ENCODE results near the gene ST8SIA4. TPM values are rescaled to one million over a fixed set of nuclear protein-coding genes. Genes with fewer than 3 reads are reported as not detected.

Gene ST8SIA4
- polyA plus RNA-seq, 3 donors = 12.4 to 36.4 (median 30.7) TPM

DNA sequence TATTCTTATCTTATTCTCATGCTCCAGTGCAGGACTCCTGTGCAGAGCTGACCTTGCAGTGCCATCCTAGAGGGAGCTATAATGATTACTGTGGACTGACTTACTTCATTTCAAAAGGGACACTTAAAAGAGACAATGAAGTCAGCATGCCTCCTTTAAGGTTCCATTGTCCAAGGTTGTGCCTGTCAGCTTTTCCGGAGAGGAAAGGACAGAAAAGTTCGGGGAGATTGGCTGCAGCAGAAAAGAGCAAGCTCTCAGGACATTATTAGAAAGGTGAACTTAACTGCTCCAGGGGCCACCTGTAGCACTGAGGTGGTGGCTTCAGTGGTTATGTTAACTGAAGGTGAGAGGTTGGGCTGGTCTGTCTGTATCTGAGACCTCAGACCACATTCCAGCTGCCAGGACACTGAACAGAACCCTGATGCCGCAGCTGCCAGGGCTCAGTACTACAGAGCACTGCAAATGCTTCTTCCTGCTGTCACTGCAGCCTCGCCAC lies 112.9 kb downstream of the ST8SIA4 start:
- Histone ChIP-seq H3K9ac (ENCODE audit: insufficient read depth, low read length, poor library complexity, severe bottlenecking) (no peak overlapping the region), H3K79me2 (ENCODE audit: insufficient read depth, low read length) (no peaks in the 10 kb centered on the region), H3K9me3 (replicated peaks in 1 of 2; ENCODE audit: control insufficient read depth in 1 of 2, insufficient read depth in 1 of 2, low read length in 2 of 2) (peaks cover 18 to 21% of the 10 kb centered on the region in 2 donors), H3K36me3 (replicated peaks in 1 of 2; ENCODE audit: control insufficient read depth in 1 of 2, insufficient read depth in 2 of 2, low read length in 2 of 2) (peaks cover 0 to 7% of the 10 kb centered on the region in 2 donors), H3K4me3 (replicated peaks in 1 of 3; ENCODE audit: low read depth in 2 of 3, low read length in 3 of 3) (peak overlapping the region in 1 of 3 experiments; percentile 8), H3K4me2 (replicated peaks; ENCODE audit: extremely low read depth, low read length, poor library complexity, severe bottlenecking) (peak overlapping the region; percentile 6), H3K27ac (ENCODE audit: low read depth in 1 of 2, low read length in 2 of 2) (peak overlapping the region in 1 of 2 donors; percentile 0), H2AFZ (ENCODE audit: insufficient read depth, low read depth, low read length, poor library complexity, severe bottlenecking) (peak overlapping the region; percentile 51), H3K27me3 (ENCODE audit: control insufficient read depth in 2 of 2, insufficient read depth in 2 of 2, low read length in 2 of 2) (no peaks in the 10 kb centered on the region), H4K20me1 (ENCODE audit: insufficient read depth, low read length) (no peaks in the 10 kb centered on the region), H3K4me1 (ENCODE audit: control insufficient read depth in 1 of 2, insufficient read depth in 2 of 2, low read length in 2 of 2) (peaks cover 10 to 12% of the 10 kb centered on the region in 2 donors)
- Mint-ChIP-seq H3K4me3 (no peak overlapping the region), H3K27me3 (ENCODE audit: low read depth in 3 of 3) (peaks cover 0 to 3% (median 0%) of the 10 kb centered on the region in 3 donors), H3K9me3 (peaks cover 11 to 27% (median 21%) of the 10 kb centered on the region in 7 donors), H3K36me3 (peaks cover 0 to 8% of the 10 kb centered on the region in 2 donors), H3K4me1 (peaks cover 15% of the 10 kb centered on the region), H3K27ac (peak overlapping the region in 1 of 7 donors; percentile 23)
- TF ChIP-seq, protein P1, sequence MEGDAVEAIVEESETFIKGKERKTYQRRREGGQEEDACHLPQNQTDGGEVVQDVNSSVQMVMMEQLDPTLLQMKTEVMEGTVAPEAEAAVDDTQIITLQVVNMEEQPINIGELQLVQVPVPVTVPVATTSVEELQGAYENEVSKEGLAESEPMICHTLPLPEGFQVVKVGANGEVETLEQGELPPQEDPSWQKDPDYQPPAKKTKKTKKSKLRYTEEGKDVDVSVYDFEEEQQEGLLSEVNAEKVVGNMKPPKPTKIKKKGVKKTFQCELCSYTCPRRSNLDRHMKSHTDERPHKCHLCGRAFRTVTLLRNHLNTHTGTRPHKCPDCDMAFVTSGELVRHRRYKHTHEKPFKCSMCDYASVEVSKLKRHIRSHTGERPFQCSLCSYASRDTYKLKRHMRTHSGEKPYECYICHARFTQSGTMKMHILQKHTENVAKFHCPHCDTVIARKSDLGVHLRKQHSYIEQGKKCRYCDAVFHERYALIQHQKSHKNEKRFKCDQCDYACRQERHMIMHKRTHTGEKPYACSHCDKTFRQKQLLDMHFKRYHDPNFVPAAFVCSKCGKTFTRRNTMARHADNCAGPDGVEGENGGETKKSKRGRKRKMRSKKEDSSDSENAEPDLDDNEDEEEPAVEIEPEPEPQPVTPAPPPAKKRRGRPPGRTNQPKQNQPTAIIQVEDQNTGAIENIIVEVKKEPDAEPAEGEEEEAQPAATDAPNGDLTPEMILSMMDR (IDR thresholded peaks at IDR 0.05) = peak; percentile 30
- 79% methylated on average over 3 of the region's 4 CpGs for WGBS (ENCODE audit: insufficient coverage)
- intact Hi-C loops (cut with micrococcal nuclease) = no loop called here
- DNase-seq = peak in 2 of 3 donors; percentile 23 to 26

DNA sequence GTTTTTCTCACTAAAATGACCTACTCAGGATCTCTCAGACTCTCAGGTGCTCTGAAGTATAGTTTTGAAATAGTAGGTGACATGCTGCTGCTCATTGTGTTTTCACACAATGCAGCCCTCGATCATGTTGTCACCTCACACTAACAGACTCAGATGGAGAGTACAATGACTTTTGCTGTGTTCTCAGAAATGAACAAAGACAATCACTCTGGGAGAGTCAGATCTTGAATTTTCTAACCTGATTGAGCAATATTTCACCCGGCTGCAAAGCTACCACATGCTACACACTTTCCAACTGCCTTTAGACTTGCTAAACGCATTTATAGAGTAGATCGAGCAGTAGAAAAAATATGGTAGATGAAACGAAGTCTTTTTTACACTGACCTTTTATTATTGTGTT lies 113.4 kb downstream of the ST8SIA4 start:
- Histone ChIP-seq H3K27me3 (ENCODE audit: control insufficient read depth in 2 of 2, insufficient read depth in 2 of 2, low read length in 2 of 2) (no peaks in the 10 kb centered on the region), H3K4me1 (ENCODE audit: control insufficient read depth in 1 of 2, insufficient read depth in 2 of 2, low read length in 2 of 2) (peaks cover 10 to 12% of the 10 kb centered on the region in 2 donors), H3K4me3 (replicated peaks in 1 of 3; ENCODE audit: low read depth in 2 of 3, low read length in 3 of 3) (peak overlapping the region in 1 of 3 experiments; percentile 8), H3K36me3 (replicated peaks in 1 of 2; ENCODE audit: control insufficient read depth in 1 of 2, insufficient read depth in 2 of 2, low read length in 2 of 2) (peaks cover 0 to 5% of the 10 kb centered on the region in 2 donors), H3K79me2 (ENCODE audit: insufficient read depth, low read length) (no peaks in the 10 kb centered on the region), H3K4me2 (replicated peaks; ENCODE audit: extremely low read depth, low read length, poor library complexity, severe bottlenecking) (peak overlapping the region; percentile 6), H3K9me3 (replicated peaks in 1 of 2; ENCODE audit: control insufficient read depth in 1 of 2, insufficient read depth in 1 of 2, low read length in 2 of 2) (peaks cover 14 to 21% of the 10 kb centered on the region in 2 donors), H4K20me1 (ENCODE audit: insufficient read depth, low read length) (no peaks in the 10 kb centered on the region), H3K27ac (ENCODE audit: low read depth in 1 of 2, low read length in 2 of 2) (no peak overlapping the region), H2AFZ (ENCODE audit: insufficient read depth, low read depth, low read length, poor library complexity, severe bottlenecking) (peak overlapping the region; percentile 51), H3K9ac (ENCODE audit: insufficient read depth, low read length, poor library complexity, severe bottlenecking) (no peak overlapping the region)
- Mint-ChIP-seq H3K36me3 (peaks cover 0 to 8% of the 10 kb centered on the region in 2 donors), H3K27me3 (ENCODE audit: low read depth in 3 of 3) (peaks cover 0 to 5% (median 0%) of the 10 kb centered on the region in 3 donors), H3K9me3 (peaks cover 14 to 30% (median 20%) of the 10 kb centered on the region in 7 donors), H3K4me3 (no peak overlapping the region), H3K27ac (no peak overlapping the region), H3K4me1 (peaks cover 15% of the 10 kb centered on the region)
- WGBS (ENCODE audit: insufficient coverage) = no CpG with 5 or more reads among the region's 5 CpGs
- TF ChIP-seq, protein P1 (IDR thresholded peaks at IDR 0.05) = no peak
- intact Hi-C loops (cut with micrococcal nuclease) = no loop called here
- DNase-seq = no peak
